ENCODE results near the gene PAPLN.

The PAPLN gene

DNA sequence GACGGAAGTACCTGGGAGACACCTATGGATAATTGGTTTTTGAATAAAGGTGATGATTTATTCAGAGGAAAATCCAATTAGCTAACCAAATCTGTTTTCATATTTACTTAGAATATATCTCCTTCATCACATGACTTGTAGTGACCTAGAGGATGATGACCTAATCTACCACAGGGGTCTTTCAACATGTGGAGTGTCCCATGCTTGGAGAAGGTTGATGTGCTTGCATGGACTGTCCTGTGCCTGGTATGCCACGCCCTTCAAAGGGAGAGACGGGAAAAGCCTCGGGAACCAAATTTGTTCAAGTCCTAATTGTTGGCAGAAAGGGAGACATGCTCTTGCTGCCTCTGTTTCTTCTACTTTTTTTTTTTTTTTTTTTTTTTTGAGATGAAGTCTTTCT, 11.8 kb upstream of the PAPLN start:
- intact Hi-C loops (cut with DNase I) = no loop called here
- no peak for DNase-seq

DNA sequence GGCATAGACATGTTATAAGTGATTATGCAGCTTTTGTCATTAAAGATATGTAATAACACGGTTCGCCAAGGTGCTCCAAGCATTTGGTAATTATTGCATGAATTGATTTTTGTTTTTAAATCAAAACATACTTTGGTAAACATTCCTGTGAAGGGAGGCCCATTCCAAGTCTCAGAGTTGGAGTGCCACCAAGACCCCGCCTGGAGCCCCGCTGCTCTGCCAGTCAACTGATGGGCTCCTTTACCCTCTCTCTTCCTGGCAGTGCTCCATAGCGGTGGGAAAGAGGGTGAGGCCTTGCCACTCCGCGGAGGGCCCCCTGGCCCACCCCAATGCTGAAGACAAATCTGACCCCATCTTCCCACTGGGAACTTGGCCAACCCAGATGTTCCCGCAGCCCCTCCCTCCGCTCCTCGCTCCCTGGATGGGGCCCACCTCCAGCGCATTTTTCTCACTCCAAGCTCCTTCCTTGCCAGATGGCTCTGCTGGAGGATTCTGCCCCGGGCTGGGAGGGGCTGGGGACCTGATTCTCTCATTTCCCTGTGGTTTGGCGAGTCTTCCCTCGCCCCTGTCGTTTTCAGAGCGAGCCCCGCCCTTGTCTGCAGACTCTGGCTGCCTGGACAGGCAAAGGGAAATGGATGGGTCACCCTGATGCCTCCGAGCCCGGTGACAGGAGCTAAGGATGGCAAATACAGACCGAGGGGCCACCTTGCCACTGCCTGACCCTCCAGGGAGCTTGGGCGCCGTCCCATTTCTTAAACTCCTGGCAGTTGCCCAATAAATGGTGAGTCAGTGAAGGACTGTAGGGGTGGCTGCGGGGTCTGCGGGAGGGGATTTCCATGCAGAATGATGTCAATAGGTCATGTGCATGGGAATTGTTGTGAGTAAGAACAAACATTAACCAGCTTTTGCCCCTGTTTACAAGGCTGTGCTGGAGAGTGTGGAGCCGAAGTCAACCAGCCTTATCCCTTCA, 9.2 kb upstream of the PAPLN start:
- intact Hi-C loops (cut with DNase I) = no loop called here
- peak in 2 of 42 donors; percentile 55 to 56 for DNase-seq

DNA sequence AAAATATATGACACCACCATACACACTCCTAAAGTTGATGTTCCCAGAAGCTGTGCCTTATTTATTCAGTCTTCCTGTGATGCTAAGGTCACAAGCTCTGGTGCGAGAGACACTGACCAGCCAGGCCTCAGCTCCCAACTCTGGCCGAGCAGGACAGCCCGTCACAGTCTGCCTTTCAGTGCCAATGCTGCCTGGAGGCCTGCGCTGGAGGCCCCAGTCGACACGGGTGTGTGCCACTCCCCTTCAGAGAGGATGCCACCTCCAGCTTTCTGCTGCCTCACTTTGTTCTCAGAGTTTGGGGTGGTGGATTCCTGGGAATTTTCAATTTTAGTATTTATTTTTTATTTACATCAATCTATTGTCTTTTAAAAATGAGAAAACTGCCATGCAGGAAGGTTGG, 7.3 kb upstream of the PAPLN start:
- intact Hi-C loops (cut with DNase I) = no loop called here
- peak in 1 of 42 donors; percentile 7 for DNase-seq

DNA sequence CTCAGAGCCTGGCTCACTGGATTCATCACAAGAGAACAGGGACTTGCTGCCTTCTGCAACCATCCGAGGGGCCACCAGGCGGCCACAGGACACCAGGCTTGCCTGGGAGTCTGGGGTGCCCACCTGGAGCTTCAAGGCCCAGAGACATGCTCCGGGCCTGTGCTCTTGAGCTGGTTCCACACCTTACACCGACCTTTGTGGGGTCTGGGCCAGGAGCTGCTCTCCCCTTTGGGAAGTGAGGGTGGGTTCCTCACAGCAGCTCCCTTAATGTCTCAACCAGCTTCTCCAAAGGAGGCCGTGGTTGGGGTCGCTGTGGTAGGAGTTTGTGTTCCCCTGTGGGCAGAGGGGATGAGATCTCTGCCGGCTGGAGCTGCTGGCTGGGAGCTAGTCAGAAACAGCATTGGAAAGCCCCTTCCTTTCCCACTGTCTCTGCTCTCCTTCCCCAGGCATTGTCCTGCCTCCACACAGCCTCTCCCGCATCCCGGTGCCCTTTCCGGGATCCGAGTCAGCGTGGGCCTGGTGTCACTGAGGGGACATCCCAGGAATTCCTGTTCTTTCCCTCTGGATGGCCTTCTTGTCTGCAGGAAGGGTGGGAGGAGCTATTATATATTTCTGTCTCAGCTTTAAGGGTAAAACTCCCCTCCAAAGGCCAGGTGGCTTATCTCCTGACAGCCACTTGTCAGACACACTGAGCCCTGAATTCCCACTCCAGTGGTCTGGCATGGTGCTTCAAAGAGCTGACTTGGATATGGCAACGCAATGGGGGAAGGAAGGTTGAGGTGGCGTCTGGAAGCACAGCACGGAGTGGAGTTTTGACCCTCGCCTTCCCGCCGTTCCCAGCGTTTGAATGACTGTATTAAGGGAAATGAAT, 5.1 kb upstream of the PAPLN start:
- intact Hi-C loops (cut with DNase I) = no loop called here
- peak in 2 of 42 donors; percentile 13 to 33 for DNase-seq

DNA sequence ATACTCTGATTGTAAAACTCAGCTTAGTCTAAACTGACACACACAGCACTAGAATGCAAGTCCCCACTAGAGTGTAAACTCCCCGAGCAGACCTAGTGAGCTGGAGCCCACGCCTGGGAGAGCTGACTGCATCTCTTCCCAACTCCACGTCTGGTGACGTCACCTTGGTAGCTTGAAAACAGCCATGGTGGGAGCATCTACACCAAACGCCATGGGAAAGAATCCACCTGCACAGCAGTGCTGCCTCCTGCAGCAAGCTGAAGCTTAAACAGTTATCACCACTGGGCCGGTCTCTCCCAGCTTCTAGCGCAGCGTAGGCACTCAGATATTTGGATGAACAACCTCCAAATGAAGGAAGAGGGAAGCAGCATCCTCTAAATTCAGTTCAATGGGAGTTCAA, 4.3 kb upstream of the PAPLN start:
- intact Hi-C loops (cut with DNase I) = no loop called here
- DNase-seq = peak in 1 of 42 donors; percentile 17

DNA sequence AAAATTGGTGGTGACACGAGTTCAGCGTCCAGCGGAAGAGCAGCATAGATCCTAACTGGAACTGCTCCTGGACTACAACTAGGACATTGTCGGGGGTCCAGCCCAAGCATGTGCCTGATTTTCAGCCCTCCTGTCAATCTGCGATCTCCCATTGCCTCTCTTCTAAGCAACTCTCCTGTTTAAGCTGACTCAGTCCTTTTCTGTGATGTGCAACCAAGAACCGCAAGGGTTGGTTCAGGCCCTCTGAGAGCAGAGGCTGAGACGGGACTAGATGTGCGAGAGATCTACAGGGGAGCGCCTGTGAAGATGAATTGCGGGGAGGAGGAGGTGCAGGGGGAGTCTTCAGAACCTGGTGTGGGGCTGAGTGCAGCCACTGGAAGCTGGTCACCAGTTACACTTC, 3.7 kb upstream of the PAPLN start:
- intact Hi-C loops (cut with DNase I) = no loop called here
- DNase-seq = peak in 1 of 42 donors; percentile 10

DNA sequence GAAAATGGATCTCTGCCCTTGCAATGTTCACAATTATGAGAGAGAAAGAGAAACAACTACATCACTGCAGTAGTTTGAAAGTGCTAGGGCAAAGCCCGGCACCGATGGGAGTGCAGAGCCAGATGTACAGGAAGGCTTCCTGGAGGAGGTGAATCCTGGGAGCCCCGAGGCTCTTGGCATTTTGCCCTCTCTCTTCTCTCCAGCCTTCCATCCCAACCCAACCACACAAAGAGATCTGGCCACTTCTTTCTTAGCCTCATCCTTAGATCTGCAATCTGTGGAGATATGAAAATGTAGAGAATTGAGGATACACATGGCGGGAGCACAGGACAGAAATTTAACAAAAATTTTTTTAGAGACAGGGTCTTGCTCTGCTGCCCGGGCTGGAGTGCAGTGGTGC, 3.3 kb upstream of the PAPLN start:
- no peak for DNase-seq
- intact Hi-C loops (cut with DNase I) = no loop called here

DNA sequence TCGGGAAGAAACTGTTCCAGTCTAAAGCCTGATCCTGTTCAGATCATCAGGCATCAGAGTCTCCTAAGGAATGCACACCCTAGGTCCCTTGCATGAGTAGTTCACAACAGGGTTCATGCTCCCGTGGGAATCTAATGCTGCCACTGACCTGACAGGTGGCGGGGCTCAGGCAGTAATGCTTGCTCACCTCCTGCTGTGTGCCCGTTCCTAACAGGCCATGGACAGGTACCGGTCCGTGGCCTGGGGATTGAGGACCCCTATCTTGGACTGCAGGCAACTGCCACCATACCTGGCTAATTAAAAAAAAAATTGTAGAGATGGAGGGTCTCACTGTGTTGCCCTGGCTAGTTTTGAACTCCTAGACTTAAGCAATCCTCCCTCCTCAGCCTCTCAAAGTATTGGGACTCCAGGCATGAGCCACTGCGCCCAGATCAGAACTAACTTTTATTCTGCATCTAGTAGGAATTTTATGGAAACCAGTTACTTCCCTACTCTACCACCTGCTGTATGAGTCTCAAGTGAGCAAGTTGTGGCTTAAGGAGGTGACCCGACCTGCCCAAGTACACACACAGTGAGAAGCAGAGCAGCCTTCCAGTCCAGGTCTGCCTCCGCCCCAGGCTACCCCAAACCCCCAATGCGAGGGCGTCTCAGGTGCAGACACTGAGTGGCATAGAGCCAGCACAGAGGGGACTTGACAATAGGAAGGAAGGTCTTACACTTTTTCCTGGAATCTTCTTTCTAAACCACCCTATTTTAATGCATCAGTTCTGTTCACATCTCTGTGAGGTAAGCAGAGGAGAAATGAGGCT, 2.5 kb upstream of the PAPLN start:
- intact Hi-C loops (cut with DNase I) = no loop called here
- peak in 4 of 42 donors; percentile 11 to 41 (median 25) for DNase-seq

DNA sequence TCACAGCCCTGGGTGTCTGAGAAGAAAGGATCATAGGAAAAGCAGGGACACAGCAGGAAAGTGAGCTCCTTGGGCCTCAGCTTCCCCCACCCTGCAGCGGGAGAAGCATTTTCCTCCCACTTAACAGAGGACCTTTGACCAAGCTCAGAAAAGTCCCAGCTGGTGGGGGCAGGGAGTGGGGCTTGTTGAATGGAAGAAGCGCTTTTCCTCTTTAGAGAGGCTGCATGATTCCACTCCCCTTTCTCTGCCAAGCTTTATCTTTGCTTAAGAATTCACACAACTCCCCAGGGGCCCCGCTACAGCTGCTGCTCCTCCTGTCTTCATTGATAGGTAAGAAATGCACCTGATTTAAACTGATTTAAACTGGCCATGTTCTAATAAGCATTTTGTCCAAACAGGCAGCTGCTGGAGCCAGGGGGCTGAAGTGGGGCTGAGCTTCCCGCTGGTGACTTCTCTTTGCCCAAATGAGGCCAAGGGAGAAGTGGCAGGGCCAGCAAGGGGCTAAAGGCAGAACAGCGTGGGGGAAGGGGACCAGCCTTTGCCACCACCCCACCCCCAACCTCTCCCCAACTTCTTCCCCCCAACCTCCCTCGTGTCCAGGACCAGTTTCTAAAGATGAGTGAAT, 1.7 kb upstream of the PAPLN start:
- intact Hi-C loops (cut with DNase I) = no loop called here
- peak in 6 of 42 donors; percentile 4 to 35 (median 21) for DNase-seq

DNA sequence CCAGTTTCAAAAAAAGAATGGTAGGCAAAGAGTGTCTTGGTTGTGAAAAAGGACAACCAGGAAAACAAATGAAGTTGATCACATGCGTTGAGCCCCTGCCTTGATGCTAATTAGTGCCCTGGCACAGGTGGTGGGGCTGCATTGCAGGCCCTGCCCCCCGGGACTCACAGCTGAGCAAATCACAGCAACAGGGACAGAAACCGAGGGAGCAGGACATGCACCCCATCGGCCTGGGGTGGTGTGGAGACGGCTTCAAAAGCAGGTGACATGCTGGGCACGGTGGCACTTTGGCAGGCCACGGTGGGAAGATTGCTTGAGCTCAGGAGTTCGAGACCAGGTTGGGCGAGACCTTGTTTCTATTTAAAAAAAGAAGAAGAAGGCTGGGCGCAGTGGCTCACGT, 1.1 kb upstream of the PAPLN start:
- peak in 5 of 42 donors; percentile 12 to 40 (median 25) for DNase-seq
- intact Hi-C loops (cut with DNase I) = no loop called here

DNA sequence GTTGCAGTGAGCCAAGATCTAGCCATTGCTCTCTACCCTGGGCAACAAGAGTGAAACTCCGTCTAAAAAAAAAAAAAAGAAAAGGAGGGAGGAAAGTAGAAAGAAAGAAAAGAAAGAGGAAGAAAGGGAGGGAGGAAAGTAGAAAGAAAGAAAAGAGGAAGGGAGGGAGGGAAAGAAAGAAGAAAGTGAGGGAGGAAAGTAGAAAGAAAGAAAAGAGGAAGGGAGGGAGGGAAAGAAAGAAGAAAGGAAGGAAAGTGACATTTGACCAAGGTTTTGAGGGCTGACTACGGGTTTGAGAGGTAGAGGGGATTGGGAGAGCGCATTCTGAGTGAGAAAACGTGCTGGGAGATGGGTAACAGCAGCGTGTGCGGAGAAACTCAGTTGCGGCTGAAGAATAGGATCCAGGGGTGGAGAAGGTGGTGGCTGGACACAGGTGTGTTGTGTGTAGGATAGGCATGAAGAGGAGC, 521 bp upstream of the PAPLN start:
- no peak for DNase-seq
- intact Hi-C loops (cut with DNase I) = no loop called here

DNA sequence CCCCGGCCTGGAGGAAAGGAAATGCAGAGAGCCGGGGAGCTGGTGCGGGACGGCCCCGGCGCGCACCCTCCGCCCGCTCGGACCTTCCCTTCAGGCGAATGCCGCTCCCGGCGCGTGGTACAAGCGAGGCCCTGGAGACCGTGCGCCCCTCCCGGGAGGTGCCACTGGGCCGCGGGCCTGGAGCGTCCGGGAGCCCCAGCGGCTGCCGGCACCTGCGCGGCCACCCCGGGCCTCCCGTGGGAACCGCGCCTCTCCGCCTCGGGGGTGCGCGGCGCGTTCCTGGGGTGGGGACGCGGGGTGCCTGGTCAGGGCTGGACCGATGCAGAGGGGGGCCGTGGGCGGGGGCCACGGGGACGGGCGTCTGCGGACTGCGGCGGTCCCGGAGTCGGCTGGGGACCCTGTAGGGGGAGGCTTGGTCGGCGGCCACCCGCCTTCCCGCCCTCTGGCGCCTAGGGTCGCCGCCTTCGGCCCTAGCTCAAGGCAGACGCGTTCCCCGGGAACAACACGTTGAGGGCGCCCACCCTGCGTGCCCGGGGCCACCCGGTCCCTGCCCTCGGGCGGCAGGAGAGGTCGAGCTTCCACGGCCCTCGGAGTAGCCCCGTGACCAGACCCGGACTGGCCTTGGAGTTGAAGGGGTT, 599 bp downstream of the PAPLN start:
- intact Hi-C loops (cut with DNase I) = no loop called here

DNA sequence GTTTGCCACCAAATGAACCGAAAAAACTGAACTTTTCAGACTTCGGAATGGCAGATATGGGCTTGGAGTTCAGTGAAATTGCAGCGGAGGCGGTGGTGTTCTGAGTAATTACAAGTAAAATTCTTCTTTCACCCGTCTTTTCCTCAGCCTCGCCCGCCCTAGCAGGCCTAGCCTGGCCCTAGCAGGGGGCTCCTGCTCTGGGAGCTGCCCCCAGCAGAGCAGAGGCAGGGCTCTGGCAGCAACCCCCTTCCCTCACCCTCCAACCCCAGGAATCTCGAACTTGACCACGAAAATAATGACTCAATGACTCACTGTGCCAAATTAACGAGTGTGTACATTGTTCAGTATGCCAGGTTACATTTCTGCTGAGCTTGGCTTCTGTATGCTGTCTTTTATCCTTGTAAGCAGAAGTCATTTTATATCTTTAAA, 1.1 kb downstream of the PAPLN start:
- intact Hi-C loops (cut with DNase I) = no loop called here
- DNase-seq = peak in 4 of 42 donors; percentile 10 to 31 (median 22)

More for the DNA sequence above, 599 bp downstream of the PAPLN start:
- DNase-seq = peak in 3 of 42 donors; percentile 16 to 43 (median 23)

DNA sequence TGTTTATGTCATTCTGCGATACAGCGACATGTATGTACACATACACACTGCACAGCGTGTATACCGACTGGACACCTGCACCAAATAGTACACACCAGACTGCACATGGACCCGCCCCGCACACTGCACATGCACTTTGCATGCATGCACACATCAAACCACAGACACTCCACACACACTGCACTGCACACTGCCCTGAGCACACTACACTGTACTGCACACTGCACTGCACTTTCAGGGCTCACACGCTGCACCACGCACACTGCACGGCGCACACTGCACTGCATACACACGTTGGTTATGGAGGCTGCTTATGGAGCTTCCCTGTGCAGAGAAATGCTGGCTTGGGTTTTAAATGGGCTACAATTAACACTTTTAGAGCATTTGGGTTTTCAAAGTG, 1.6 kb downstream of the PAPLN start:
- intact Hi-C loops (cut with DNase I) = no loop called here
- DNase-seq = peak in 2 of 42 donors; percentile 14 to 28

DNA sequence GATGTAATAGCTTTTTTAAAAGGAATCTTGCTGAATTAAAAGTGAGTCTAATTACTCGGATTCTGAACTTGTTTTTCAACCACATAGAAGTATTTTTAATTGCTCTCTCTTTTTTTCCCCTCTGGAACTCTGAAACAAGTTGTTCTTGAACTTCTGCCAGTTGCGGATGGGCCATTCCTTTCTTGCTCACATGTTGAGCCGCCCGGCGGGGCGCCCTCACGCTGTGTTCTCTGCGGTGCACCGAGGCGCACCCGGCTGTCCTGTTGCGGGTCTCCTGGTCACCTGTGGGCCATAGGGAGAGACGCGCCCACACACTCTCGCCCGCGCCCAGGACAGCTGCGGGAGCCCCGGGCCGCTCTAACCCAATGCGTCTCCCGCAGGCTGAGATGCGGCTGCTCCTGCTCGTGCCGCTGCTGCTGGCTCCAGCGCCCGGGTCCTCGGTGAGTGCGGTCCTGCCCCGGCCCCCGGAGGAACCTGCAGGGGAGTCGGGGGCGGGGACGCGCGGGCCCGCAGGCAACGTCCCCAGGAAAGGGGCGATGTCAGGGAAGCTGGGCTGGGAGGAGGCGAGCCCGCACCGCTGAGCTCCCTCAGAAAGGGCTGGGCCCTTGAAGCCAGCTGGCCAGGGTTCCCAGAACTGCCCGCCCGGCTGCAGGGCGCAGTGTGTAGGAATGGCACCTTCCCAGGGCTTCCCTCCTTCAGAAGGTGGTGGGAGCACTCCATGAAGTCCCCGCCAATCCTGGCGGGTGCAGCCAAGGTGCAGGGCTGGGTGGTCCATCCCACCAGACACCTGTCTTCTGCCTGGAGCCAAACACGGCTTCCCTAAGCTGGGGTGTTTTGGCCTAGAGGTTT, 2.3 kb downstream of the PAPLN start:
- intact Hi-C loops (cut with DNase I) = no loop called here
- peak in 32 of 42 donors; percentile 15 to 80 (median 50) for DNase-seq

DNA sequence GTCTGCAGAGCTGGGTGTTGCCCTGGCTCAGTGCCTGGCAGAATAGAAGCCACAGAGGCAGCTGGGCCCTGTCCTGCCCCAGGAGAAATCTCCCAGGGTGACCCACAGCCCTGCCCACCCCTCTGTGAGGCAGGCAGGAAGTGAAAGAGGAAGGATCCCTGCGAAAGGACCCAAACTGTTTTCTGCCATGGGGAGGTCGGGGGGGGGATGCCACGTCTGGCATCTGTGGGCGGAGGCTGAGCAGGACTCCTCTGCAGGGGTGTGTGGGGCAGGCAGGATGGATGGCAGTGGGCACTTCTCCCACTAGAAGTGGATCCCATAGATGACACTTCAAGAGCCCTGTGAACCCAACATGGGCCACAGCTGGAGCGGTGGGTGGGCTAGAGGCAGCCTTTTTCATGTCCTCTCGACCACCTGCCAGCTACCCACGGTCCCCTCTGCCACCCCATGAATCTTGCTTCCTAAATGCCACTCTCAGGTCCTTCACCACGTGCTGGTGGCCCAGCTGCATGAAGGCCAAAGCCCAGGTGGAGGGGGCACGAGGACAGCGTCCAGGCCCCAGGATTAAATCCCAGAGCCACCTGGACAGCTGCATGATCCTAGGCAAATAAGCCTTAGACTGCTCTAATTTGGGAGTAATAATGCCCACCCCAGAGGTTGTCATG, 3.6 kb downstream of the PAPLN start:
- intact Hi-C loops (cut with DNase I) = no loop called here
- peak in 15 of 42 donors; percentile 8 to 58 (median 35) for DNase-seq

All from head of caudate nucleus (tissue), 42 donors.